Measurements from ENCODE around the gene APLP1. TPM values are rescaled to one million over a fixed set of nuclear protein-coding genes. Genes with fewer than 3 reads are reported as not detected.
A peak's percentile ranks its signal among the peaks of the same experiment; 100 is the strongest.
"Not testable (repeated sequence)": the region's sequence is repeated elsewhere in the genome, so short reads cannot be mapped to it uniquely, and the experiment has no call there.

Gene APLP1
- total and polyA plus RNA-seq, 2 donors from 2014 or later = 3.8 to 13.6 TPM

DNA sequence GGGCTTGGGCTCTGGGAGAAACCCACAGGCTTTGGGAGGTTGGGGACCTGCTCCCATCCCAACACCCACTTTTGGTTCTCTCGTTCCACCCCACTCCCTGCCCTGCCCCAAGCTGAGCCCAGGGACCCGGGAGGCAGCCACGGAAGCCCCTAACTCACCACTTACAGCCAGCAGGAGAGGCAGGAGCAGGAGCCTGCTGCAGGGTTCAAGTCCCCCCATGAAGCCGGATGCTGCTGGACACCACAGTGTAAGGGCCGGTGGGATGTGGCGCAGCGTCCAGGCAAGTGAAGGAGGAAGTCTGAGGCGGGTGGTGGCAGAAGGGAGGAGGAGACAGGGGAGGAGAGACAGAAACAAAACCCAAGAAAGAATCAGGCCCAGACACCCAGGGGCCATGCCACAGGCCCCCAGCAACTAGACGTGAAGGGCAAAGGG is 39.7 kb downstream of the APLP1 start, which contains the start of gene TYROBP:
TSS of gene TYROBP (minus strand) at position 286 of the 432 bp plus-strand sequence. CDS start at position 219, 67 bp downstream.
- TF ChIP-seq, protein P1, sequence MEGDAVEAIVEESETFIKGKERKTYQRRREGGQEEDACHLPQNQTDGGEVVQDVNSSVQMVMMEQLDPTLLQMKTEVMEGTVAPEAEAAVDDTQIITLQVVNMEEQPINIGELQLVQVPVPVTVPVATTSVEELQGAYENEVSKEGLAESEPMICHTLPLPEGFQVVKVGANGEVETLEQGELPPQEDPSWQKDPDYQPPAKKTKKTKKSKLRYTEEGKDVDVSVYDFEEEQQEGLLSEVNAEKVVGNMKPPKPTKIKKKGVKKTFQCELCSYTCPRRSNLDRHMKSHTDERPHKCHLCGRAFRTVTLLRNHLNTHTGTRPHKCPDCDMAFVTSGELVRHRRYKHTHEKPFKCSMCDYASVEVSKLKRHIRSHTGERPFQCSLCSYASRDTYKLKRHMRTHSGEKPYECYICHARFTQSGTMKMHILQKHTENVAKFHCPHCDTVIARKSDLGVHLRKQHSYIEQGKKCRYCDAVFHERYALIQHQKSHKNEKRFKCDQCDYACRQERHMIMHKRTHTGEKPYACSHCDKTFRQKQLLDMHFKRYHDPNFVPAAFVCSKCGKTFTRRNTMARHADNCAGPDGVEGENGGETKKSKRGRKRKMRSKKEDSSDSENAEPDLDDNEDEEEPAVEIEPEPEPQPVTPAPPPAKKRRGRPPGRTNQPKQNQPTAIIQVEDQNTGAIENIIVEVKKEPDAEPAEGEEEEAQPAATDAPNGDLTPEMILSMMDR (IDR thresholded peaks at IDR 0.05; ENCODE audit: borderline replicate concordance, extremely low read depth, insufficient read depth) = no peak
- intact Hi-C loops (cut with DNase I) = no loop called here
- DNase-seq (peak in 1 of 5 donors; percentile 74), FAIRE-seq (no peak)
- Histone ChIP-seq H3K36me3 (ENCODE audit: control insufficient read depth in 2 of 3, insufficient read depth in 3 of 3, low read length in 3 of 3) (no peaks in the 10 kb centered on the region), H3K9me3 (ENCODE audit: control insufficient read depth in 2 of 3, insufficient read depth in 1 of 3, low read length in 3 of 3) (no peaks in the 10 kb centered on the region), H3K27me3 (ENCODE audit: control insufficient read depth, insufficient read depth, low read length) (no peaks in the 10 kb centered on the region), H3K9ac (ENCODE audit: low read length in 3 of 3) (no peak within 1 kb of the TSS), H3K27ac (ENCODE audit: low read depth in 2 of 2, low read length in 2 of 2) (peak within 1 kb of the TSS in 1 of 2 donors; percentile 53), H3K4me3 (ENCODE audit: low read length in 3 of 3) (no peak within 1 kb of the TSS), H3K4me1 (ENCODE audit: control insufficient read depth in 2 of 3, insufficient read depth in 2 of 3, low read depth in 1 of 3, low read length in 3 of 3) (no peaks in the 10 kb centered on the region)

DNA sequence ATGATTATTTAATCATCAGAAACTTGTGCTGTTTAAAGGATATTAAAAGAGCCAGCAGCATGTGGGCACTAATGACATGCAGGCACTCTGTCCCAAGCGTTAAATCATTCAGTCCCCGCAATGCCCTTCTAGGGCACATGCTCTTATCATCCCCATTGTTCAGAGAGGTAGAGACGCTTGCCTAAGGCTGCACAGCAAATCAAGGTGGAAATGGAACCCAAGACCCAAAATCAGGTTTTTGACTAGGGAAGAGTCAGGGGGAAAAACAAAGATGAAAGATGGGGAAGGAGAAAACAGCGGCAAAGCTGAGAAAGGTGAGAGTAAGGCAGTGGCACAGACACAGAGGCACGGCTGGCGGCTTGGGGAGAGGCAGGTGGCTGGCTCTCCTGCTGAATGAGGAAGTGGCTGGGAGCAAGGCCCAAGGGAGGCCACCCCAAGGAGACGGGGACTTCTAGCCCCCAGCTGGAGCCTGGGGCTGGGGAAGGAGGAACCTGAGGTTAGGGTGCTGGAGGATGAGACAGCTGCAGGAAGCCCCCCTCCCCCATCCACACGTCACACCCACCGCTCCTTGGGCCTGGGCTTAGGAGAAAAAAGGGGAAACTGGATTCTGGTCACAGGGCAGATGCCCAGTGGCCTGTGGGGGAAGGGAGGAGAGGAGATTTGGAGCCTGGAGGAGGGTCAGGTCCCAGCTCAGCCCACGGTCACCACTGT is 40.8 kb downstream of the APLP1 start:
- DNase-seq (peak in 2 of 5 donors; percentile 39 to 83), FAIRE-seq (no peak)
- H3K27me3 ChIP-seq (ENCODE audit: control insufficient read depth, insufficient read depth, low read length) = no peaks in the 10 kb centered on the region
- no peak overlapping the region for H3K9ac ChIP-seq (ENCODE audit: low read length in 3 of 3)
- intact Hi-C loops (cut with DNase I) = no loop called here
- H3K9me3 ChIP-seq (ENCODE audit: control insufficient read depth in 2 of 3, insufficient read depth in 1 of 3, low read length in 3 of 3) = no peaks in the 10 kb centered on the region
- no peaks in the 10 kb centered on the region for H3K4me1 ChIP-seq (ENCODE audit: control insufficient read depth in 2 of 3, insufficient read depth in 2 of 3, low read depth in 1 of 3, low read length in 3 of 3)
- TF ChIP-seq, protein P1 (IDR thresholded peaks at IDR 0.05; ENCODE audit: borderline replicate concordance, extremely low read depth, insufficient read depth) = no peak
- no peak overlapping the region for H3K4me3 ChIP-seq (ENCODE audit: low read length in 3 of 3)
- H3K36me3 ChIP-seq (ENCODE audit: control insufficient read depth in 2 of 3, insufficient read depth in 3 of 3, low read length in 3 of 3) = no peaks in the 10 kb centered on the region
- H3K27ac ChIP-seq (ENCODE audit: low read depth in 2 of 2, low read length in 2 of 2) = peak overlapping the region in 1 of 2 donors; percentile 53

DNA sequence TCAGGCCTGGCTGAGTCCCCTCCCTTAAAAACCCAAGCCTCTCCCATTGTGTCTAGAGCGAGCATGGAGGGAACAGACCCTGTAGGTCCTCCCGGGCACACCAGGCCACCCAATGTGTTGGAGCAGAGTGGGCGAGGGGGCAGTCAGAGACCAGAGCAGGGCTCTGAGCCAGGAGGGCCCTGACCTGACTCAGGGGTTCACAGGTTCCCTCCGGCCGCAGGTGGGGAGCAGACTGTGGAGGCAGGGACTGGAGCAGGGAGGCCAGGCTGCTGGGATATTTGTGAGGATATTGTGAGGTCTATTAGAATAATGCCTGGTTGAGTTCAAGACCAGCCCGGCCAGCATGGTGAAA is 41.3 kb downstream of the APLP1 start:
- DNase-seq (peak in 1 of 5 donors; percentile 74), FAIRE-seq (no peak)
- Histone ChIP-seq H3K9me3 (ENCODE audit: control insufficient read depth in 2 of 3, insufficient read depth in 1 of 3, low read length in 3 of 3) (no peaks in the 10 kb centered on the region), H3K27me3 (ENCODE audit: control insufficient read depth, insufficient read depth, low read length) (no peaks in the 10 kb centered on the region), H3K4me3 (ENCODE audit: low read length in 3 of 3) (no peak overlapping the region), H3K27ac (ENCODE audit: low read depth in 2 of 2, low read length in 2 of 2) (no peak overlapping the region), H3K4me1 (ENCODE audit: control insufficient read depth in 2 of 3, insufficient read depth in 2 of 3, low read depth in 1 of 3, low read length in 3 of 3) (no peaks in the 10 kb centered on the region), H3K9ac (ENCODE audit: low read length in 3 of 3) (no peak overlapping the region), H3K36me3 (ENCODE audit: control insufficient read depth in 2 of 3, insufficient read depth in 3 of 3, low read length in 3 of 3) (no peaks in the 10 kb centered on the region)
- TF ChIP-seq, protein P1 (IDR thresholded peaks at IDR 0.05; ENCODE audit: borderline replicate concordance, extremely low read depth, insufficient read depth) = no peak
- intact Hi-C loops (cut with DNase I) = no loop called here

DNA sequence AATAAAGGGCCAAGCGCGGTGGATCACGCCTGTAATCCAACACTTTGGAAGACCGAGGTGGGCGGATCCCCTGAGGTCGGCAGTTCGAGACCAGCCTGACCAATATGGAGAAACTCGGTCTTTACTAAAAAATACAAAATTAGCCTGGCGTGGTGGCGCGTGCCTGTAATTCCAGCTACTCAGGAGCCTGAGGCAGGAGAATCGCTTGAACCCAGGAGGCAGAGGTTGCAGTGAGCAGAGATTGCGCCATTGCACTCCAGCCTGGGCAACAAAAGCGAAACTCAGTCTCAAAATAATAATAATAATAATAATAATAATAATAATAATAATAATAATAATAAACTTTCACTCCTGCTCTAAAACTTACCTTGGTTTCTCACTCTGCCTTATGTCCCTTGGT is 42.0 kb downstream of the APLP1 start:
- H3K36me3 ChIP-seq (ENCODE audit: control insufficient read depth in 2 of 3, insufficient read depth in 3 of 3, low read length in 3 of 3); FAIRE-seq; H3K4me3 ChIP-seq (ENCODE audit: low read length in 3 of 3); H3K4me1 ChIP-seq (ENCODE audit: control insufficient read depth in 2 of 3, insufficient read depth in 2 of 3, low read depth in 1 of 3, low read length in 3 of 3); H3K27ac ChIP-seq (ENCODE audit: low read depth in 2 of 2, low read length in 2 of 2); H3K27me3 ChIP-seq (ENCODE audit: control insufficient read depth, insufficient read depth, low read length); H3K9ac ChIP-seq (ENCODE audit: low read length in 3 of 3); H3K9me3 ChIP-seq (ENCODE audit: control insufficient read depth in 2 of 3, insufficient read depth in 1 of 3, low read length in 3 of 3); intact Hi-C loops (cut with DNase I): not testable (repeated sequence)
- peak in 1 of 5 donors; percentile 8 for DNase-seq

All from kidney (tissue), 14 donors.